H1 (cell line): ENCODE measurements around the gene UQCC3.

Experiments used
- CTCF ChIP-seq, 3 experiments: IDR thresholded peaks; 1 replicate in 2 of 3; 2 replicates in 1 of 3; pipeline versions ENCODE4 v1.5.1 to v1.6.1; 2011; ENCODE audit warnings: low read length in 3 of 3, mild to moderate bottlenecking in 3 of 3, inconsistent platforms in 2 of 3, low read depth in 1 of 3, moderate library complexity in 1 of 3; ENCODE audit not compliant: insufficient read depth in 1 of 3; ENCODE audit errors: control extremely low read depth in 1 of 3
- GTF2F1 ChIP-seq: IDR thresholded peaks from 2 replicates; pipeline ENCODE4 v1.6.1; 2012; ENCODE audit warnings: low read depth, low read length, improper control_type of control experiment, borderline replicate concordance

- no peak for TF ChIP-seq CTCF (IDR thresholded peaks at IDR 0.05; ENCODE audit: control extremely low read depth in 1 of 3, insufficient read depth in 1 of 3, low read depth in 1 of 3, low read length in 3 of 3)
- no peak for TF ChIP-seq GTF2F1
Observed at GRCh38 chr11:62708793-62709192, 37.3 kb downstream of the UQCC3 start.
